H9 (cell line): ENCODE measurements around the gene OSGIN1. TPM values are rescaled to one million over a fixed set of nuclear protein-coding genes. Genes with fewer than 3 reads are reported as not detected.
A peak's percentile ranks its signal among the peaks of the same experiment; 100 is the strongest.

Experiments used
- DNase-seq: peaks from one replicate; pipeline ENCODE4 v3.0.0-alpha.2; 2017
- H2AFZ ChIP-seq: one replicate; pipeline ENCODE4 v1.6.1; 2013; ENCODE audit warnings: mild to moderate bottlenecking, low read length, control low read depth, moderate library complexity
- H2AK5ac ChIP-seq: 2 replicates; pipeline ENCODE4 v1.6.1; 2013; ENCODE audit warnings: low read length, control low read depth, mixed read lengths; ENCODE audit not compliant: insufficient read length
- H2BK120ac ChIP-seq: one replicate; pipeline ENCODE4 v1.6.1; 2013; ENCODE audit warnings: low read depth, mild to moderate bottlenecking, low read length, control low read depth, inconsistent platforms; ENCODE audit not compliant: poor library complexity, severe bottlenecking
- H2BK12ac ChIP-seq: 2 replicates; pipeline ENCODE4 v1.6.1; 2013; ENCODE audit warnings: low read length, control low read depth, mixed read lengths, low read depth; ENCODE audit not compliant: insufficient read length
- H2BK15ac ChIP-seq: 2 replicates; pipeline ENCODE4 v1.6.1; 2013; ENCODE audit warnings: low read depth, low read length, control low read depth
- H2BK20ac ChIP-seq: one replicate; pipeline ENCODE4 v1.6.1; 2013; ENCODE audit warnings: low read depth, mild to moderate bottlenecking, low read length, control low read depth, inconsistent platforms; ENCODE audit not compliant: poor library complexity, severe bottlenecking
- H2BK5ac ChIP-seq: 2 replicates; pipeline ENCODE4 v1.6.1; 2013; ENCODE audit warnings: low read length, control low read depth, mixed read lengths; ENCODE audit not compliant: insufficient read length
- H3K14ac ChIP-seq: 2 replicates; pipeline ENCODE4 v1.6.1; 2013; ENCODE audit warnings: low read length, control low read depth; ENCODE audit not compliant: insufficient read depth
- H3K18ac ChIP-seq: 2 replicates; pipeline ENCODE4 v1.6.1; 2013; ENCODE audit warnings: low read depth, mild to moderate bottlenecking, mixed read lengths, low read length, control low read depth; ENCODE audit not compliant: insufficient read length
- H3K23ac ChIP-seq: 2 replicates; pipeline ENCODE4 v1.6.1; 2013; ENCODE audit warnings: low read length, control low read depth, mixed read lengths, low read depth; ENCODE audit not compliant: insufficient read length
- H3K23me2 ChIP-seq: 2 replicates; pipeline ENCODE4 v1.6.1; 2013; ENCODE audit warnings: low read depth, mild to moderate bottlenecking, mixed read lengths, low read length, control low read depth; ENCODE audit not compliant: insufficient read length, poor library complexity, severe bottlenecking
- H3K27ac ChIP-seq: 2 replicates; pipeline ENCODE4 v1.5.1; 2013; ENCODE audit warnings: low read length, control low read depth, mixed read lengths, low read depth; ENCODE audit not compliant: insufficient read length
- H3K27me3 ChIP-seq: 2 replicates; pipeline ENCODE4 v1.6.1; 2013; ENCODE audit warnings: low read length, control low read depth, inconsistent platforms; ENCODE audit not compliant: insufficient read depth
- H3K4ac ChIP-seq: 2 replicates; pipeline ENCODE4 v1.6.1; 2013; ENCODE audit warnings: low read depth, mild to moderate bottlenecking, control low read depth, inconsistent platforms, low read length, moderate library complexity
- H3K4me1 ChIP-seq: 2 replicates; pipeline ENCODE4 v1.6.1; 2013; ENCODE audit warnings: low read length, control low read depth, inconsistent platforms; ENCODE audit not compliant: insufficient read depth
- H3K4me2 ChIP-seq: 2 replicates; pipeline ENCODE4 v1.6.1; 2013; ENCODE audit warnings: low read length, control low read depth, mixed read lengths; ENCODE audit not compliant: insufficient read length, insufficient read depth
- H3K56ac ChIP-seq: 2 replicates; pipeline ENCODE4 v1.6.1; 2013; ENCODE audit warnings: low read depth, mild to moderate bottlenecking, mixed read lengths, low read length, control low read depth; ENCODE audit not compliant: insufficient read length
- H3K79me1 ChIP-seq: 2 replicates; pipeline ENCODE4 v1.6.1; 2013; ENCODE audit warnings: low read depth, mild to moderate bottlenecking, moderate library complexity, low read length, control low read depth, inconsistent platforms; ENCODE audit not compliant: insufficient read depth, poor library complexity, severe bottlenecking
- H3K79me2 ChIP-seq: 2 replicates; pipeline ENCODE4 v1.6.1; 2013; ENCODE audit warnings: low read length, control low read depth, inconsistent platforms; ENCODE audit not compliant: insufficient read depth
- H3K9ac ChIP-seq: 2 replicates; pipeline ENCODE4 v1.6.1; 2013; ENCODE audit warnings: low read length, control low read depth, mixed read lengths; ENCODE audit not compliant: insufficient read length; ENCODE audit errors: extremely low read depth
- H3K9me3 ChIP-seq: one replicate; pipeline ENCODE4 v1.6.1; 2013; ENCODE audit warnings: low read depth, low read length, inconsistent platforms; ENCODE audit not compliant: control insufficient read depth
- H3T11ph ChIP-seq: one replicate; pipeline ENCODE4 v1.6.1; 2013; ENCODE audit warnings: mild to moderate bottlenecking, low read length, control low read depth, inconsistent platforms
- H4K20me1 ChIP-seq: one replicate; pipeline ENCODE4 v1.6.1; 2013; ENCODE audit not compliant: control insufficient read depth, insufficient read length, insufficient read depth
- H4K5ac ChIP-seq: 2 replicates; pipeline ENCODE4 v1.6.1; 2013; ENCODE audit warnings: low read depth, mild to moderate bottlenecking, mixed read lengths, low read length, control low read depth; ENCODE audit not compliant: insufficient read length
- H4K8ac ChIP-seq: replicated peaks from 2 replicates; pipeline ENCODE4 v1.6.1; 2013; ENCODE audit warnings: low read length, control low read depth, mixed read lengths, low read depth; ENCODE audit not compliant: insufficient read length
- H4K91ac ChIP-seq: 2 replicates; pipeline ENCODE4 v1.6.1; 2013; ENCODE audit warnings: low read depth, mild to moderate bottlenecking, moderate library complexity, mixed read lengths, low read length, control low read depth; ENCODE audit not compliant: insufficient read length
- H3K27ac Mint-ChIP-seq, 3 experiments: 2 replicates in 2 of 3; 3 replicates in 1 of 3; pipeline ENCODE4 v1.8.0; 2020 to 2021; ENCODE audit warnings: mixed read lengths in 3 of 3, mild to moderate bottlenecking in 1 of 3, moderate library complexity in 1 of 3
- H3K27me3 Mint-ChIP-seq: 2 replicates; pipeline ENCODE4 v1.8.0; 2021; ENCODE audit warnings: low read depth, mild to moderate bottlenecking, moderate library complexity, mixed read lengths
- H3K36me3 Mint-ChIP-seq, 3 experiments: 2 replicates in 2 of 3; 3 replicates in 1 of 3; pipeline ENCODE4 v1.8.0; 2020 to 2021; ENCODE audit warnings: low read depth in 3 of 3, mixed read lengths in 3 of 3; ENCODE audit not compliant: insufficient read depth in 1 of 3
- H3K4me1 Mint-ChIP-seq, 2 experiments: 2 replicates each; pipeline ENCODE4 v1.8.0; 2020; ENCODE audit warnings: mixed read lengths in 2 of 2
- H3K4me3 Mint-ChIP-seq, 2 experiments: 2 replicates in 1 of 2; 3 replicates in 1 of 2; pipeline ENCODE4 v1.8.0; 2020 to 2021; ENCODE audit warnings: mild to moderate bottlenecking in 2 of 2, mixed read lengths in 2 of 2, moderate library complexity in 1 of 2
- H3K9me3 Mint-ChIP-seq, 2 experiments: 2 replicates in 1 of 2; 3 replicates in 1 of 2; pipeline ENCODE4 v1.8.0; 2020; ENCODE audit warnings: mild to moderate bottlenecking in 2 of 2, mixed read lengths in 2 of 2, moderate library complexity in 1 of 2
- WGBS: extraction: QIAGEN DNeasy Blood & Tissue Kit; methylation state at CpG from one replicate; pipeline ENCODE4 v1.1.7; 2013; ENCODE audit warnings: missing lambda C conversion rate, low lambda C conversion rate, mixed read lengths; ENCODE audit not compliant: insufficient read length; ENCODE audit errors: extremely low coverage; 5-methylcytosine and 5-hydroxymethylcytosine counted together
- total RNA-seq: library from RNA; stranded (reverse); gene quantifications from 2 replicates; pipeline ENCODE4 v1.2.1, GENCODE V29; 2021
- TF ChIP-seq, protein P1 (sequence below): fragments of 200-600 bp; sonication (generic); conservative IDR thresholded peaks from 3 replicates; pipeline ENCODE4 v1.8.0; 2021; ENCODE audit warnings: antibody characterized with exemption, mild to moderate bottlenecking

The OSGIN1 gene
- total RNA-seq, 1 experiment from 2014 or later = 0.63 TPM

DNA sequence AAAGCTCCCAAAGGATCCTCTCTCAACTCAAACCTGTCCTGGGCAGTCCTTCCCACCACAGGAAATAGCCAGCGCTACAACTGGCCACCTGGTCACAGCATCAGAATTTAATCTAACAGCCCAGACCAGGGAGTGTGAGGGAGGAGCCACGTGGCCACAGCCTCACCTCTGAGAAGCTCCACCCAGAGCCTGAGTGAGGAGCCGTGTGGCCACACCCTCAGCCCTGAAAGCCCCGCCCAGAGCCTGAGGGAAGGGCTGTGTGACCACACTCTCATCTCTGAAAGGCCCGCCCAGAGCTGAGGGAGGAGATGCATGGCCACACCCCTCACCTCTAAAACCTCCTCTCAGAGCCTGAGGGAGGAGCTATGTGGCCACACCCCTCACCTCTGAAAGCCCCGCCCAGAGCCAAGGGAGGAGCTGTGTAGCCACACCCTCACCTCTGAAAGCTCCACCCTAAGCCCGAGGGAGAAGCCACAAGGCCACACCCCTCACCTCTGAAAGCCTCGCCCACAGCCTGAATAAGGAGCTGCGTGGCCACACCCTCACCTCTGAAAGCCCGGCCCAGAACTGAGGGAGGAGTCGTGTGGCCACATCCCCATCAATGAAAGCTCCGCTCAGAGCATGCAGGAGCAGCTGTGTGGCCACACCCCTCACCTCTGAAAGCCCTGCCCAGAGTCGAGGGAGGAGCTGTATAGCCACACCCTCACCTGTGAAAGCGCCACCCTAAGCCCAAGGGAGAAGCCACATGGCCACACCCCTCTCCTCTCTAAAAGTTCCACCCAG lies 60.9 kb downstream of the OSGIN1 start:
- no peaks in the 10 kb centered on the region for H4K20me1 ChIP-seq
- H2AK5ac ChIP-seq = no peak overlapping the region
- no peak overlapping the region for H2BK20ac ChIP-seq
- Mint-ChIP-seq H3K27me3 (peaks cover 19% of the 10 kb centered on the region), H3K36me3 (no peaks in the 10 kb centered on the region; a peak in 2 of 7 replicates), H3K27ac (peak overlapping the region in 2 of 3 experiments; percentile 47 to 53; a peak in 2 of 7 replicates), H3K4me1 (peaks cover 8 to 17% of the 10 kb centered on the region in 2 experiments), H3K9me3 (peaks cover 6% of the 10 kb centered on the region in 2 experiments), H3K4me3 (peak overlapping the region; percentile 36 to 63)
- H3K23me2 ChIP-seq = no peaks in the 10 kb centered on the region
- no peak overlapping the region for H3K27ac ChIP-seq
- no peak overlapping the region for H3K9ac ChIP-seq
- H3K4ac ChIP-seq = no peak overlapping the region
- no peak overlapping the region for H2AFZ ChIP-seq
- no peak overlapping the region for H4K8ac ChIP-seq
- no peaks in the 10 kb centered on the region for H3K4me1 ChIP-seq
- H3K23ac ChIP-seq = no peak overlapping the region
- H3K56ac ChIP-seq = no peak overlapping the region
- H4K91ac ChIP-seq = no peak overlapping the region
- no peak overlapping the region for H2BK12ac ChIP-seq
- no peaks in the 10 kb centered on the region for H3K79me2 ChIP-seq
- no peak overlapping the region for H3K18ac ChIP-seq
- TF ChIP-seq, protein P1, sequence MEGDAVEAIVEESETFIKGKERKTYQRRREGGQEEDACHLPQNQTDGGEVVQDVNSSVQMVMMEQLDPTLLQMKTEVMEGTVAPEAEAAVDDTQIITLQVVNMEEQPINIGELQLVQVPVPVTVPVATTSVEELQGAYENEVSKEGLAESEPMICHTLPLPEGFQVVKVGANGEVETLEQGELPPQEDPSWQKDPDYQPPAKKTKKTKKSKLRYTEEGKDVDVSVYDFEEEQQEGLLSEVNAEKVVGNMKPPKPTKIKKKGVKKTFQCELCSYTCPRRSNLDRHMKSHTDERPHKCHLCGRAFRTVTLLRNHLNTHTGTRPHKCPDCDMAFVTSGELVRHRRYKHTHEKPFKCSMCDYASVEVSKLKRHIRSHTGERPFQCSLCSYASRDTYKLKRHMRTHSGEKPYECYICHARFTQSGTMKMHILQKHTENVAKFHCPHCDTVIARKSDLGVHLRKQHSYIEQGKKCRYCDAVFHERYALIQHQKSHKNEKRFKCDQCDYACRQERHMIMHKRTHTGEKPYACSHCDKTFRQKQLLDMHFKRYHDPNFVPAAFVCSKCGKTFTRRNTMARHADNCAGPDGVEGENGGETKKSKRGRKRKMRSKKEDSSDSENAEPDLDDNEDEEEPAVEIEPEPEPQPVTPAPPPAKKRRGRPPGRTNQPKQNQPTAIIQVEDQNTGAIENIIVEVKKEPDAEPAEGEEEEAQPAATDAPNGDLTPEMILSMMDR = no peak
- no peaks in the 10 kb centered on the region for H3K79me1 ChIP-seq
- WGBS = no CpG with 5 or more reads among the region's 14 CpGs
- no peak overlapping the region for H2BK15ac ChIP-seq
- DNase-seq = peak; percentile 99
- H2BK5ac ChIP-seq = no peak overlapping the region
- no peaks in the 10 kb centered on the region for H3K27me3 ChIP-seq
- no peak overlapping the region for H3T11ph ChIP-seq
- no peaks in the 10 kb centered on the region for H3K9me3 ChIP-seq
- no peak overlapping the region for H3K14ac ChIP-seq
- H2BK120ac ChIP-seq = no peak overlapping the region
- no peak overlapping the region for H4K5ac ChIP-seq
- no peak overlapping the region for H3K4me2 ChIP-seq
